NCI-H2107 treated with DMSO at 0.1 percent for 48 hours (cell line): ENCODE data around the gene TERB2.
"Not testable (repeated sequence)": the region's sequence is repeated elsewhere in the genome, so short reads cannot be mapped to it uniquely, and the experiment has no call there.

Source experiments
- DNase-seq: peaks from one replicate; lab custom pipeline; 2025; ENCODE audit not compliant: unreplicated experiment; lab: John Stamatoyannopoulos, UW

TERB2 gene

DNA sequence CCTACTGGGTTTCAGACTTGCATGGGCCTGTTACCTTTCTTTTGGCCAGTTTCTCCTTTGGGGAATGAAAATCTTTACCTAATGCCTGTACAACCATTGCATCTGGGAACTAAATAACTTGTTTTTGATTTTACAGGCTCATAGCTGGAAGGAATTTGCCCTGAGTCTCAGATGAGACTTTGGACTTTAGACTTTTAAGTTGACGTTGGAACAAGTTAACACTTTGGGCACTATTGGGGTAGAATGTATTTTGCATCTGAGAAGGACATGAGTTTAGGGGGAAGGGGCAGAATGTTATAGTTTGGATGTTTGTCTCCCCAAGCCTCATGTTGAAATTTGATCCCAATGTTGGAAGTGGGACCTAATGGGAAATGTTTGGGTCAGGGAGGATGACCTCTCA is 44.7 kb downstream of the TERB2 start:
- not testable (repeated sequence) for DNase-seq

DNA sequence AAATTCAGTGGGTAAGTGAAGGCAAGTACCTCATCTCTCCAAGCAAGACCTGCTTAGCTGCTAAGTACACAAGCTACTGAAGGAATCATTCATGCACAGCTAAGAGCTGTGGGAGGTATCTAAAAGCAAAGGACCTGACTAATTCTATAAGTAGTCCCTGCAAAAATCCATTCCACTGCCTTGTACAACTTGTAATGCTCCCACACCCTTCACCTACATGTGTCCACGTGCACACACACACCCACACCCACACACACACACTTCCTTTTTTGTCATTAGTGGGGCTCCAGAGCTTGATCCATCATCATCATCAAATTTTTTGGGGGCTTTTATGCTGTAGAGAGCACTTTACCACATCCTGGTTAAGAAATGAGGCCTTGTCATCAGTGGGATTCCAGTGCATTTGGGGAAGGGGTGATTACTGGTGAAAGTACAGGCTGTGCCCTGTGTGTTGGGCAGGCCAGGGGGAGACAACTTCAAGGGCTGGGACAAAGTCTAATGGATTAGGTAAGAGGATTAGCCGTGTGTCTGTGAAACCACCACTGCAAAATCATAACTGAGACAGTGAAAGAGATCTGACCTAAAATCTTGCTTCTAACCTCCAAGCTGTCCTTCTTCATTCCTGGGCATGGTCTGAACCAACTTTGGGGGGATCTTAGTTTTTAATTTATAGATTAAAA is 47.4 kb downstream of the TERB2 start:
- DNase-seq = not testable (repeated sequence)

DNA sequence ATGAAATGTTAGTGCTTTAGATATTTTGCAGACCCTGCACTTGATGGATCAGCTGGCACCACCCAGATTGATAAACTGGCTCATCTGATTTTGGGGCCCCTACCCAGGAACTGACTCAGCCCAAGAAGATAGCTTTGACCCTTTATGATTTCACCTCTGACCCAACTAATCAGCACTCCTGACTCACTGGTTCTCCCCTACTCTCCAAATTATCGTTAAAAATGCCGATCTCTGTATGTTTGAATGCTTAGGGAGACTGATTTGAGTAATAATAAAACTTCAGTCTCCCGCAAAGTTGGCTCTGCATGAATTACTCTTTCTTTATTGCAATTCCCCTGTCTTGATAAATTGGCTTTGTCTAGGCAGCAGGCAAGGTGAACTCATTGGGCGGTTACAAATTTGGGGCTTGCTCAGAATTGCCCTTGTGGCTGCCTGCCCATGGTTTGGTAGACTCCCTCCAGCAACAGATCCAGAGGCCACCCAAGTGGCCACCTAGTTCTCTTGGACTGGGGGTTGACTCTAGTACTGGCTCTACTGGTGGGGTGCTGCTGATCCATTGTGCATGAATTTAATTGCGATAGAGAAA is 48.2 kb downstream of the TERB2 start:
- DNase-seq = not testable (repeated sequence)

DNA sequence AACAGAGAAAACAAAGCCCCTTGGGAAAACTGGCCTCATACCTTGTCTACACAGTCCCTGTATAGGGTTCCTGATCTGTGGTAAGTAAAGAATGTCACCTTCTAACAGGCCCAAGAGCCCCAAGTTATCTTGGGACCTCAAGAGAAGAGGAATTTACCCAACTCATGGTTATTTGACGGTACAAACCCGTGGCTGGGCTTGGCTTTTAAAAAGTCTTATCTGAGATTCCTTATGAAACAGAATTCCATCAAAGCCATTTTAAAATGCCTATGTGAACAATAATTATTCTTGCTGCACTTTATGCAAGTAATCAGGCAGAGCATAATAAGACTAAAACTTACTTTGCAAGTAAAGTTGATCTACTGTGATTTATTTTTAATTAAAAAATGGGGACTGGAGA is 52.6 kb downstream of the TERB2 start:
- no peak for DNase-seq

DNA sequence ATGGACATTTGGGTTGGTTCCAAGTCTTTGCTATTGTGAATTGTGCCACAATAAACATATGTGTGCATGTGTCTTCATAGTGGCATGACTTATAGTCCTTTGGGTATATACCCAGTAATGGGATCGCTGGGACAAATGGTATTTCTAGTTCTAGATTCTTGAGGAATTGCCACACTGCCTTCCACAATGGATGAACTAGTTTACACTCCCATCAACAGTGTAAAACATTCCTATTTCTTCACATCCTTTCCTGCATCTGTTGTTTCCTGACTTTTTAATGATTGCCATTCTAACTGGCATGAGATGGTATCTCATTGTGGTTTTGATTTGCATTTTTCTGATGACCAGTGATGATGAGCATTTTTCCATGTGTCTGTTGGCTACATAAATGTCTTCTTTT is 58.6 kb downstream of the TERB2 start:
- DNase-seq = not testable (repeated sequence)

DNA sequence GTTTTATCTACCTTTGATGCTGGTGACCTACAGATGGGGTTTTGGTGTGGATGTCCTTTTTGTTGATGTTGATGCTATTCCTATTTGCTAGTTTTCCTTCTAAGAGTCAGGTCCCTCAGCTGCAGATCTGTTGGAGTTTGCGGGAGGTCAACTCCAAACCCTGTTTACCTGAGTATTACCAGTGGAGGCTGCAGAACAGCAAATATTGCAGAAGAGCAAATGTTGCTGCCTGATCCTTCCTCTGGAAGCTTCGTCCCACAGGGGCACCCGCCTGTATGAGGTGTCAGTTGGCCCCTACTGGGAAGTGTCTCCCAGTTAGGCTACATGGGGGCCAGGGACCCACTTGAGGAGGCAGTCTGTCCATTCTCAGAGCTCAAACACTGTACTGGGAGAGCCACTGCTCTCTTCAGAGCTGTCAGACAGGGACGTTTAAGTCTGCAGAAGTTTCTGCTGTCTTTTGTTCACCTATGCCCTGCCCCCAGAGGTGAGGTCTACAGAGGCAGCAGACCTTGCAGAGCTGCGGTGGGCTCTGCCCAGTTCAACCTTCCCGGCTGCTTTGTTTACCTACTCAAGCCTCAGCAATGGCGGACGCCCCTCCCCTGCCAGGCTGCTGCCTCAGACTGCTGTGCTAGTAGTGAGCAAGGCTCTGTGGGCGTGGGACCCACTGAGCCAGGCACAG is 63.9 kb downstream of the TERB2 start:
- DNase-seq = not testable (repeated sequence)

DNA sequence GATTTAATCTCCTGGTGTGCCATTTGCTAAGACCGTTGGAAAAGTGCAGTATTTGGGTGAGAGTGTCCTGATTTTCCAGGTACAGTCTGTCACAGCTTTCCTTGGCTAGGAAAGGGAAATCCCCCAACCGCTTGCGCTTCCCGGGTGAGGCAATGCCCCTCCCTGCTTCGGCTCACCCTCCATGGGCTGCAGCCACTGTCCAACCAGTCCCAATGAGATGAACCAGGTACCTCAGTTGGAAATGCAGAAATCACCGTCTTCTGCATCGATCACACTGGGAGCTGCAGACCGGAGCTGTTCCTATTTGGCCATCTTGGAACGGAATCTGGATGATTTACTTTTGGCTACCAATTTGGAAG is 64.4 kb downstream of the TERB2 start:
- DNase-seq = not testable (repeated sequence)

DNA sequence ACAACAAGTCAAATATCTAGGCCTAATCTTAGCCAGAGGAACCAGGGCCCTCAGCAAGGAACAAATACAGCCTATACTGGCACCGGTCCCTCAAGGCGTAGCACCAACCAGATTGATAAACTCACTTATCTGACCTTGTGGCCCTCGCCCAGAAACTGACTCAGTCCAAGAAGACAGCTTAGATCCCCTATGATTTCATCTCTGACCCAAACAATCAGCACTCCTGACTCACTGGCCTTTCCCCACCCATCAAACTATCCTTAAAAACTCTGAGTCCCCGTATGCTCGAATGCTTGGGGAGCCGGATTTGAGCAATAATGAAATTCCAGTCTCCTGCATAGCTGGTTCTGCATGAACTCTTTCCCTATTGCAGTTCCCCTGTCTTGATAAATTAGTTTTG is 64.9 kb downstream of the TERB2 start:
- DNase-seq = no peak

DNA sequence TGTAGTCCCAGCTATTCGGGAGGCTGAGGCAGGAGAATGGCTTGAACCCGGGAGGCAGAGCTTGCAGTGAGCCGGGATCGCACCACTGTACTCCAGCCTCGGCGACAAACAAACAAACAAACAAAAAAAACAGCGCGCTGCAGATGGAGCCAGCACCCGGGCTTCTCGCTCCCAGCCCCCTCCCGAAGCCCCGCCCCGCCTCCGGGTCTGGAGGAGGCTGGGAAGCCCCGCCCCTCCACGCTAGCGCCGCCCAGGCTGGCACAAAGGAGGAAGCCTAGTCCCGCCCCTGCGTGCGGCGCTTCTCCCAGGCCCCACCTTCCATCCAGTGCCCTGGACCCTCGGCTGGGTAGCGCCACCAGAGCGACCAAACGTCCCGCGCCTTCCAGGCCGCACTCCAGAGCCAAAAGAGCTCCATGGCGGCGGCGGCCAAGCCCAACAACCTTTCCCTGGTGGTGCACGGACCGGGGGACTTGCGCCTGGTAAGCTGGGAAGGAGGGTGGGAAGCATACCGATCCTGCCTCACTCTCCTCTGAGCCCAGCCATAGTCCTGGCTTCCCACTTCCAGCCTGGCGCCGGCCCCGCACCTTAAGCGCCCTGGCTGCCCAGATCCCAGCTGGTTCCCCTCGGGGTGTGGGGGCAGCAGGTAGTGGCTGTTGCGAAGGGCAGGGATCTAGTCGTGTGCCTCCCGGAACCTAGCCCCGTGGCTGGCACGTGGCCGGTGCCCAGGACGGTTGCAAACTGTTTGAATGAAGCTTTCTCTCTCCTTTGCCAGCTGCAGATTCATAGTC is 66.6 kb downstream of the TERB2 start, which contains the start of gene SORD:
SORD (plus strand) TSS at position 325 of the 788 bp plus-strand sequence; CDS start at position 414, 89 bp downstream.
- DNase-seq = peak; percentile 39

DNA sequence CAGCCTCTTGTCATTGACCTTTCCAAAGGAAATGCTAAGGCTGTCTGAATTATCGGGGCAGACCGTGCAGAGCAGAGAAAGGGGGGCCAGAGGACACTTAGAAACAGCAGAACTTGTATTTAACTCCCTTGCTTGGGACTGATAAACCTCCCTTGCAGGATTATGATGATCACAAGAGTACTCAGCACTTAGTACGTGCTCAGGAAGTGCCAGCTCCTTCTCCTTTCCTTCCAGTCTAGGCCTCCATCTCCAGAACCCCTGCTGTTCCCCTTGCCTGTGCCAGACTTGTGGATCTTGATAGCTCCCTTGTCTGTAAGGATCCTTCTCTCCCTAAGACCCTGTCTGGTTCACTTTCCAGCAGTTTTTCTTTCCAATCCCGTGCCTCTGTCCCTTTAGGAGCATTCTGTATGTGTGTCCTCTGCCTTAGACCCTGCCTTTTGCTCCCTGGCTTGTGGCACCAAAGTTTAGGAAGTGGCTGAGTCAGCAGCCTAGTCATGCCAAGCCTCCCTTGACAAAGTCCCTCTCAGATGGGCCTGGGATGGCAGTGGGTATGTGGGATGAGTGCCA is 67.3 kb downstream of the TERB2 start:
- no peak for DNase-seq

DNA sequence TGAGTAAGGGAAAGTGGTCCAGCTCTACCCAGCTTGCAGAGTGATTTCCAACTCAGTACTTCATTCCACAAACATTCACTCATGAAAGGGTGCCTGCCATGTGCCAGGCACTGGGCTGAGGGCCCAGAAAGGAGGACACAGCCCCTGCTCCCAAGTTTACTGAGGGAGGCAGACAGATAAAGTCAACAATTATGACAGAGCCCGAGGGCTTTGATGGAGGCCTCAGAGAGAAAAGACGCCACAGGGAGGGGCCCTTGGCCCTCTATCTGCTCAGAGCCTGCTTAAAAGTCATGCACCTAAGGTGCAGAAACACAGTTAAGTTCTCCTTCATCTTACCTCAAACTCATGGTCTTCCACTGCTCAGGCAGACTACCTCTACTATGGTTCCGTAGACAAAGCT is 68.2 kb downstream of the TERB2 start:
- not testable (repeated sequence) for DNase-seq

DNA sequence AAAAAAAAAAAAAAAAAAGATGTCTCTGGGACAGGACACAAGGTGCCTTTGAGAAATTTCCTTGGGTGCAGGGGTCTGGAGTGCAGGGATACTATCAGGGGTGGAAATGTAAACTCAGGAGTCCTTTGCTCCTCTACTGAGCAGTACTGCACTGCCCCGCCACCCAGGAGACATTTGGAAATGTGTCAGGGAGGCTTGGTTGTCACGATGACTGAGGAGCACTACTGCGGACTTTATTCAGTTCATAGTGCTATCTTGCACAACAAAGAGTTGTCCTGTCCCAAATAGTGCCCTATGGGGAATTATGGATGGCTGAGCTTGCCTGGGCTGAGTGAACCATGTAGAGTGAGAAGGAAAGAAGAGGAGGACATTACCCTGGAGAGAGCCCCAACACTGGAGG is 69.1 kb downstream of the TERB2 start:
- DNase-seq = not testable (repeated sequence)

DNA sequence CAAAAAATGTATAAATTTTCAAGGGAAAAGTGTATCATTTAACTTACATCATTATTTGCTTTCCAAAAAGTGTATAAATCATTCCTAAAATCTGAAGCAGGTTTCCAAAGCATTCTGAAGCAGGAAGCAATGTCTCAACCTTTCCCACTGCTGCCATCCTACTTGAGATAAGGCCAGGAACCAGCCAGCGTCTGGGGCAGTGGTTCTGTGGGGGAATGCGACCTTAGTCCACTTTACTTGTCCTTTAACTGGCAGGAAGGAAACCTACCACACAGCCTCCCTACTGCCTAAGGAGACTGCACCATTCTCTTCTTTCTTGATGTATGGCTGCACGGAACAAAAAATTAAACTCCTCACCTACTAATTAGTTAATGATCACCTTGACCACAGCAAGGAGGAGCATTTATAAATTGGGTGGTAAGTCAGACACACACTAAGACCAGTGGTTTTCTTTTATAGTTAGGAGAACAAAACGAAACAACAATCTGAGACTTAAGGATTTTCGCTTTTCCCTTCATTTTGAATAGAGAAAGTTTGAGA is 70.2 kb downstream of the TERB2 start:
- DNase-seq = no peak

DNA sequence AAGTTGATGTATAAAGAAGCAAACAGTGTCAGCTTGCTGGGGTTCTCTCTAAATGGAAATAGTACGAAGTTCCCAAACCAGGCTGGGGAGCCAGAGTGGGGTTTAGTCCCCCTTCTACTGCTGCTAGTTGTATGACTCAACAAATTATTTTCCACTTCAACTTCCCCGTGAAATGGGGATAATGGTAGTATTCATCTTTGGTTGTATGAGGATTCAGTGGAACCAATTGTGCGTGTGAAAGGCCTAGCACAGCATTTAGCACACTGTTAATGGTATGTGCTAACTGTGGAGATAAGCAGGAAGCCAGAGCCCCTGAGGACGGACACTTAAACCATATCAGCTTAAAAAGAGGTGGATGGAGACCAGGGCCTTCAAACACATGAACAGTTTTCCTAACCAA is 70.7 kb downstream of the TERB2 start:
- no peak for DNase-seq
